Cortex of kidney (tissue), 1 donor: ENCODE data around the gene NNMT.

Experiments used
- DNase-seq: peaks from one replicate; lab custom pipeline; 2025; lab: John Stamatoyannopoulos, UW

The NNMT gene

GRCh38 chr11:114295676-114296604 is at the start of gene NNMT:
Gene NNMT (plus strand): TSS chr11:114296399. CDS start chr11:114296557, 158 bp downstream.
- DNase-seq = no peak

GRCh38 chr11:114247070-114247789 is 49.0 kb upstream of the NNMT start:
- no peak for DNase-seq

- no peak for DNase-seq
Observed at GRCh38 chr11:114250180-114250579, 46.0 kb upstream of the NNMT start.

- no peak for DNase-seq
Observed at GRCh38 chr11:114250993-114251814, 45.0 kb upstream of the NNMT start.

GRCh38 chr11:114251815-114252337 is 44.3 kb upstream of the NNMT start:
- no peak for DNase-seq

- no peak for DNase-seq
Observed at GRCh38 chr11:114252767-114253166, 43.4 kb upstream of the NNMT start.

- DNase-seq = no peak
Observed at GRCh38 chr11:114253771-114254170, 42.4 kb upstream of the NNMT start.

GRCh38 chr11:114254571-114255146 is 41.5 kb upstream of the NNMT start:
- DNase-seq = no peak

- DNase-seq = no peak
Observed at GRCh38 chr11:114255289-114255688, 40.9 kb upstream of the NNMT start.

- no peak for DNase-seq
Observed at GRCh38 chr11:114256176-114256966, 39.8 kb upstream of the NNMT start.

GRCh38 chr11:114256967-114257286 is 39.3 kb upstream of the NNMT start:
- no peak for DNase-seq

- DNase-seq = no peak
Observed at GRCh38 chr11:114257621-114258558, 38.3 kb upstream of the NNMT start.

- no peak for DNase-seq
Observed at GRCh38 chr11:114258696-114259095, 37.5 kb upstream of the NNMT start.

GRCh38 chr11:114259124-114259526 is 37.1 kb upstream of the NNMT start:
- no peak for DNase-seq

- DNase-seq = no peak
Observed at GRCh38 chr11:114259551-114259983, 36.6 kb upstream of the NNMT start.

- DNase-seq = no peak
Observed at GRCh38 chr11:114260077-114260476, 36.1 kb upstream of the NNMT start.

GRCh38 chr11:114260483-114260882 is 35.7 kb upstream of the NNMT start:
- no peak for DNase-seq

GRCh38 chr11:114261791-114262190 is 34.4 kb upstream of the NNMT start:
- no peak for DNase-seq

- DNase-seq = no peak
Observed at GRCh38 chr11:114262681-114263512, 33.3 kb upstream of the NNMT start.
